Measurements from ENCODE around the gene HOOK1.
"Not testable (repeated sequence)": the region's sequence is repeated elsewhere in the genome, so short reads cannot be mapped to it uniquely, and the experiment has no call there.

Gene HOOK1

DNA sequence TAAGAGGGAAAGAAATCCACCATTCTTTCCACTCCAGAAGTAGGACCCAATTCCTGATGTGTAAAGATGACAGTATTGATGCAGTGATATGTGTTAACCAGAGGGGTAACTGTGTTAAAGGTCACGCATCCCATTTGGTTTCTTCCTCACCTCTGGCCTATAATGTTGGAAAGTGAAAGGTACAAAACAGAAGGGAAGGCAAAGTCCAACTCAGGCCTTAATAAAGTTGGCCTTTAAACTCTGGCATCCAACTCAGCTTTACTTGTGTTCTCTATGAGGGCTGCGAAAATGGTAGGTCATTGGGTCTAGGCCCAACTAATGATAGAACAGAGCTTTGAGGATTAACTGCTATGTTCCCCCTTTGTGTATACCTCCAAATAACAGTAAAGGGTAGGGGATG is 93.9 kb downstream of the HOOK1 start:
- Histone ChIP-seq H3K9ac (ENCODE audit: low read depth in 1 of 2, low read length in 2 of 2) (no peak overlapping the region), H3K27me3 (ENCODE audit: control insufficient read depth in 1 of 2, insufficient read depth in 2 of 2, low read length in 2 of 2) (no peaks in the 10 kb centered on the region), H3K4me1 (ENCODE audit: control insufficient read depth in 1 of 2, insufficient read depth in 2 of 2, low read length in 2 of 2) (peaks cover 10 to 26% of the 10 kb centered on the region in 2 donors), H3K9me3 (ENCODE audit: control insufficient read depth in 1 of 2, low read length in 2 of 2) (no peaks in the 10 kb centered on the region), H3K4me3 (ENCODE audit: low read depth in 1 of 2, low read length in 2 of 2) (no peak overlapping the region), H3K36me3 (ENCODE audit: control insufficient read depth in 1 of 2, insufficient read depth in 2 of 2, low read length in 2 of 2) (peaks cover 0 to 9% of the 10 kb centered on the region in 2 donors), H3K27ac (ENCODE audit: low read depth, low read length) (no peak overlapping the region)

- H3K27ac ChIP-seq (ENCODE audit: low read depth, low read length); H3K36me3 ChIP-seq (ENCODE audit: control insufficient read depth in 1 of 2, insufficient read depth in 2 of 2, low read length in 2 of 2); H3K27me3 ChIP-seq (ENCODE audit: control insufficient read depth in 1 of 2, insufficient read depth in 2 of 2, low read length in 2 of 2); H3K4me3 ChIP-seq (ENCODE audit: low read depth in 1 of 2, low read length in 2 of 2); H3K9ac ChIP-seq (ENCODE audit: low read depth in 1 of 2, low read length in 2 of 2); H3K9me3 ChIP-seq (ENCODE audit: control insufficient read depth in 1 of 2, low read length in 2 of 2): not testable (repeated sequence)
- H3K4me1 ChIP-seq (ENCODE audit: control insufficient read depth in 1 of 2, insufficient read depth in 2 of 2, low read length in 2 of 2), result peaks cover 0 to 12% of the 10 kb centered on the region in 2 donors
Observed at GRCh38 chr1:59914791-59915286, 100.1 kb downstream of the HOOK1 start.

DNA sequence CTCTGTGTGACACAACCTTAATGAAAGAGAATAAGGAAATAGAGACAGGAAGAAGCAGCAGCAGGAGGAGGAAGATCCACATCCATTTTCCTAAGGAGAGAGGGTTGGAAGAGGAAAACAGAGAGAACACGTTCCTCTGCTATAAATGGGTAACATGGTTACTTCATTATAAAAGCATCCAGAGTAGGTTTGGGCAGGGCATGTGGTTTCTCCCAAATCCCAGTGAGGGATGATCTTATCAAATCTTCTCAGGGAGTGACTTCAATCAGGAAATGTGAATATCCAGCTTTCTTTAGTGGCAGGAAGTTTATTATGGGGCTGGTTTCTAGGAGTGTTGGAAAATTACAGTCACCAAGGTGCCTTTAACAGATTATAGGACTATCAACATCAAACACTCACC is 100.8 kb downstream of the HOOK1 start:
- no peaks in the 10 kb centered on the region for H3K27me3 ChIP-seq (ENCODE audit: control insufficient read depth in 1 of 2, insufficient read depth in 2 of 2, low read length in 2 of 2)
- H3K9ac ChIP-seq (ENCODE audit: low read depth in 1 of 2, low read length in 2 of 2), result no peak overlapping the region
- H3K4me3 ChIP-seq (ENCODE audit: low read depth in 1 of 2, low read length in 2 of 2), result no peak overlapping the region
- H3K9me3 ChIP-seq (ENCODE audit: control insufficient read depth in 1 of 2, low read length in 2 of 2), result no peaks in the 10 kb centered on the region
- peaks cover 5 to 16% of the 10 kb centered on the region in 2 donors for H3K4me1 ChIP-seq (ENCODE audit: control insufficient read depth in 1 of 2, insufficient read depth in 2 of 2, low read length in 2 of 2)
- H3K36me3 ChIP-seq (ENCODE audit: control insufficient read depth in 1 of 2, insufficient read depth in 2 of 2, low read length in 2 of 2), result peaks cover 0 to 9% of the 10 kb centered on the region in 2 donors
- no peak overlapping the region for H3K27ac ChIP-seq (ENCODE audit: low read depth, low read length)

DNA sequence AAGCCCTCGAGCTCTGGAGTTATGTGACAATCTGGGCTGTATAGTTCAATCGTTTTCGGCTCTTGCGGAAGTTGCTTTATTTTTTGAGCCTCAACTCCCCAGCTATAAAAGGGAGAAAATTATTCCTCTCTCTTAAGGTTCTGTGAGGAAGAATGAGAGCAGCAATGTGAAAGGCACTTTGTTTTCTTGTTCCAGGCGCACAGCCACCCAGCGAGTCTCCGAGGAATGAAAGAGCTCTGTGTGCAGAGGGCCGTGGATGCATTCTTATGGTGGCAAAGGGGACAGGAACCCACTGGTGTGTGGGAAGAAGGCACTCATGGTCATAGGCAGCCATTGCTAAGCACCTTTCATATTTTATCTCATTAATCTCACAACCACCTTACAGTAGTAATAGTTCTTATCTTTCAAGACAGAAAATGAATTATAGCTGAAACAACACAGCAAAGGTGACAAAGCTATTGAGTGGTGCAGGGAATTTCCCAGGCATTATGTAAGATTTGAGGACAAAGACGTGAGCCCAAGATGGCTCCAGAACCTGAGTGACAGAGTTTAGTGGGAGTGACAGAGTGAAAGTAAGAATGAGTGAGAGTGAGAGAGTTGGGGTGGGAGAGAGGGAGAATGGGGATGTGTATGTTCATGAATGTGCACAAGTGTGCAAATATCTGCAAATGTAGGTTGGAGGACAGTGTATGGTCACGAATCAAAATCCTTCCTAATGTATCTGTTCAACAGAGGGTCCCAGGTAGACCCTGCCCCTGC is 102.5 kb downstream of the HOOK1 start:
- no peaks in the 10 kb centered on the region for H3K36me3 ChIP-seq (ENCODE audit: control insufficient read depth in 1 of 2, insufficient read depth in 2 of 2, low read length in 2 of 2)
- no peak overlapping the region for H3K27ac ChIP-seq (ENCODE audit: low read depth, low read length)
- H3K9ac ChIP-seq (ENCODE audit: low read depth in 1 of 2, low read length in 2 of 2), result no peak overlapping the region
- H3K27me3 ChIP-seq (ENCODE audit: control insufficient read depth in 1 of 2, insufficient read depth in 2 of 2, low read length in 2 of 2), result no peaks in the 10 kb centered on the region
- H3K4me1 ChIP-seq (ENCODE audit: control insufficient read depth in 1 of 2, insufficient read depth in 2 of 2, low read length in 2 of 2), result peaks cover 5 to 16% of the 10 kb centered on the region in 2 donors
- H3K9me3 ChIP-seq (ENCODE audit: control insufficient read depth in 1 of 2, low read length in 2 of 2), result no peaks in the 10 kb centered on the region
- no peak overlapping the region for H3K4me3 ChIP-seq (ENCODE audit: low read depth in 1 of 2, low read length in 2 of 2)

- Histone ChIP-seq H3K27ac (ENCODE audit: low read depth, low read length) (no peak overlapping the region), H3K4me1 (ENCODE audit: control insufficient read depth in 1 of 2, insufficient read depth in 2 of 2, low read length in 2 of 2) (peaks cover 5 to 16% of the 10 kb centered on the region in 2 donors), H3K27me3 (ENCODE audit: control insufficient read depth in 1 of 2, insufficient read depth in 2 of 2, low read length in 2 of 2) (no peaks in the 10 kb centered on the region), H3K4me3 (ENCODE audit: low read depth in 1 of 2, low read length in 2 of 2) (no peak overlapping the region), H3K9ac (ENCODE audit: low read depth in 1 of 2, low read length in 2 of 2) (no peak overlapping the region), H3K9me3 (ENCODE audit: control insufficient read depth in 1 of 2, low read length in 2 of 2) (no peaks in the 10 kb centered on the region), H3K36me3 (ENCODE audit: control insufficient read depth in 1 of 2, insufficient read depth in 2 of 2, low read length in 2 of 2) (no peaks in the 10 kb centered on the region)
Observed at GRCh38 chr1:59917785-59918180, 103.0 kb downstream of the HOOK1 start.

DNA sequence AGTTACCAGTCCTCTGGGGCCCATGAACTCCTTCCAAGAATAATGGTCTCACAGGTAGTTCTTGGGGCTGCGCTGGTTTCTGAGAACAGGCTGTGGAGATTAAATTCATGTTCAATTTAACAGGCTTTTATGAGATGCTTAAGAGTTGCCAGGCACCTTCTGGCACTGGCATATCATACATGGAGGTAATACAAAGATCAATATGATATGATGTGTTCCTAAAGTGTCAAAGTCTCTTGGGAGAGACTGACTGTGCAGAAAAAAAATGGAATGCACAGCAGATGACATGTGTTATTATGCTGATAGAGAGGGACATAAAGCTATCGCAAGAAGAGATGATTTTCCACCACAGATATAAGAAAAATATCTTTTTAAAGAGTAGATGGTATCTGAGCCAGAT is 105.0 kb downstream of the HOOK1 start:
- Histone ChIP-seq H3K27ac (ENCODE audit: low read depth, low read length) (no peak overlapping the region), H3K4me1 (ENCODE audit: control insufficient read depth in 1 of 2, insufficient read depth in 2 of 2, low read length in 2 of 2) (peaks cover 5 to 16% of the 10 kb centered on the region in 2 donors)

GRCh38 chr1:59921258-59921899 is 106.6 kb downstream of the HOOK1 start:
- not testable (repeated sequence) for H3K27ac ChIP-seq (ENCODE audit: low read depth, low read length); H3K9ac ChIP-seq (ENCODE audit: low read depth in 1 of 2, low read length in 2 of 2)

More for the DNA sequence above, 105.0 kb downstream of the HOOK1 start:
- Histone ChIP-seq H3K4me3 (ENCODE audit: low read depth in 1 of 2, low read length in 2 of 2) (no peak overlapping the region), H3K27me3 (ENCODE audit: control insufficient read depth in 1 of 2, insufficient read depth in 2 of 2, low read length in 2 of 2) (no peaks in the 10 kb centered on the region), H3K9me3 (ENCODE audit: control insufficient read depth in 1 of 2, low read length in 2 of 2) (no peaks in the 10 kb centered on the region), H3K9ac (ENCODE audit: low read depth in 1 of 2, low read length in 2 of 2) (no peak overlapping the region), H3K36me3 (ENCODE audit: control insufficient read depth in 1 of 2, insufficient read depth in 2 of 2, low read length in 2 of 2) (no peaks in the 10 kb centered on the region)

GRCh38 chr1:59924653-59925052 is 109.9 kb downstream of the HOOK1 start:
- Histone ChIP-seq H3K4me3 (ENCODE audit: low read depth in 1 of 2, low read length in 2 of 2) (peak overlapping the region in 1 of 2 donors; percentile 22), H3K27me3 (ENCODE audit: control insufficient read depth in 1 of 2, insufficient read depth in 2 of 2, low read length in 2 of 2) (peaks cover 4 to 11% of the 10 kb centered on the region in 2 donors), H3K36me3 (ENCODE audit: control insufficient read depth in 1 of 2, insufficient read depth in 2 of 2, low read length in 2 of 2) (no peaks in the 10 kb centered on the region), H3K9ac (ENCODE audit: low read depth in 1 of 2, low read length in 2 of 2) (no peak overlapping the region), H3K27ac (ENCODE audit: low read depth, low read length) (no peak overlapping the region), H3K4me1 (ENCODE audit: control insufficient read depth in 1 of 2, insufficient read depth in 2 of 2, low read length in 2 of 2) (peaks cover 6 to 11% of the 10 kb centered on the region in 2 donors), H3K9me3 (ENCODE audit: control insufficient read depth in 1 of 2, low read length in 2 of 2) (no peaks in the 10 kb centered on the region)

More at GRCh38 chr1:59921258-59921899, 106.6 kb downstream of the HOOK1 start:
- not testable (repeated sequence) for H3K4me3 ChIP-seq (ENCODE audit: low read depth in 1 of 2, low read length in 2 of 2); H3K36me3 ChIP-seq (ENCODE audit: control insufficient read depth in 1 of 2, insufficient read depth in 2 of 2, low read length in 2 of 2); H3K27me3 ChIP-seq (ENCODE audit: control insufficient read depth in 1 of 2, insufficient read depth in 2 of 2, low read length in 2 of 2); H3K9me3 ChIP-seq (ENCODE audit: control insufficient read depth in 1 of 2, low read length in 2 of 2)
- peaks cover 5 to 16% of the 10 kb centered on the region in 2 donors for H3K4me1 ChIP-seq (ENCODE audit: control insufficient read depth in 1 of 2, insufficient read depth in 2 of 2, low read length in 2 of 2)

Data from duodenal mucosa (tissue), 2 donors.